Liver (tissue), 9 donors: ENCODE results near the gene C22orf23. TPM values are rescaled to one million over a fixed set of nuclear protein-coding genes. Genes with fewer than 3 reads are reported as not detected.
"Not testable (repeated sequence)": the region's sequence is repeated elsewhere in the genome, so short reads cannot be mapped to it uniquely, and the experiment has no call there.

Experiments
- DNase-seq: peaks from one replicate; pipeline ENCODE4 v3.0.0-alpha.2; 2017; ENCODE audit warnings: low spot score
- H3K27ac ChIP-seq, 2 donors: one replicate each; pipeline ENCODE4 v1.7.0; 2013; ENCODE audit warnings: inconsistent platforms in 2 of 2, low read length in 2 of 2, control low read depth in 1 of 2, low read depth in 1 of 2, mild to moderate bottlenecking in 1 of 2
- H3K27me3 ChIP-seq, 4 donors: one replicate each; pipeline versions ENCODE4 v1.6.1 to v1.7.0; 2013; ENCODE audit warnings: low read length in 3 of 4, inconsistent platforms in 1 of 4, mild to moderate bottlenecking in 1 of 4, moderate library complexity in 1 of 4; ENCODE audit not compliant: control insufficient read depth in 4 of 4, insufficient read depth in 4 of 4
- H3K36me3 ChIP-seq, 4 donors: one replicate each; pipeline versions ENCODE4 v1.6.1 to v1.7.0; 2013; ENCODE audit warnings: low read length in 3 of 4, mild to moderate bottlenecking in 3 of 4, low read depth in 1 of 4, moderate library complexity in 1 of 4; ENCODE audit not compliant: control insufficient read depth in 4 of 4, insufficient read depth in 3 of 4
- H3K4me1 ChIP-seq, 4 donors: one replicate each; pipeline versions ENCODE4 v1.6.1 to v1.7.0; 2013; ENCODE audit warnings: low read length in 3 of 4, mild to moderate bottlenecking in 3 of 4, moderate library complexity in 1 of 4; ENCODE audit not compliant: control insufficient read depth in 4 of 4, insufficient read depth in 4 of 4
- H3K4me3 ChIP-seq, 3 donors: one replicate each; pipeline versions ENCODE4 v1.6.1 to v1.7.0; 2013; ENCODE audit warnings: low read length in 3 of 3, control low read depth in 1 of 3, low read depth in 1 of 3, mild to moderate bottlenecking in 1 of 3
- H3K9ac ChIP-seq, 2 donors: one replicate each; pipeline ENCODE4 v1.7.0; 2013; ENCODE audit warnings: low read length in 2 of 2, mild to moderate bottlenecking in 2 of 2, moderate library complexity in 2 of 2, control low read depth in 1 of 2, low read depth in 1 of 2
- H3K9me3 ChIP-seq, 4 donors: one replicate each; pipeline versions ENCODE4 v1.6.1 to v1.7.0; 2013; ENCODE audit warnings: low read length in 3 of 4; ENCODE audit not compliant: control insufficient read depth in 4 of 4
- ATF3 ChIP-seq: IDR thresholded peaks from 2 replicates; pipeline ENCODE4 v1.6.1; 2016; ENCODE audit warnings: antibody characterized with exemption
- CTCF ChIP-seq: fragments of 150-350 bp; IDR thresholded peaks from 2 replicates; pipeline ENCODE4 v1.5.1; 2017; ENCODE audit warnings: improper control_type of control experiment, low read depth, low read length; ENCODE audit not compliant: missing input control
- EGR1 ChIP-seq, 2 donors: IDR thresholded peaks; 2 replicates each; pipeline ENCODE4 v1.6.1; 2016 to 2018; ENCODE audit warnings: antibody characterized with exemption in 2 of 2, low read depth in 2 of 2
- FOXA1 ChIP-seq: IDR thresholded peaks from 2 replicates; pipeline ENCODE4 v1.6.1; 2016; ENCODE audit warnings: antibody characterized with exemption
- FOXA2 ChIP-seq: IDR thresholded peaks from 2 replicates; pipeline ENCODE4 v1.6.1; 2016; ENCODE audit warnings: antibody characterized with exemption
- GABPA ChIP-seq, 2 donors: IDR thresholded peaks in 1 of 2; conservative IDR thresholded peaks in 1 of 2; 2 replicates each; pipeline ENCODE4 v1.6.1; 2016; ENCODE audit warnings: antibody characterized with exemption in 2 of 2, mild to moderate bottlenecking in 1 of 2, moderate library complexity in 1 of 2
- HNF4A ChIP-seq, 2 donors: conservative IDR thresholded peaks; 2 replicates each; pipeline ENCODE4 v1.6.1; 2016; ENCODE audit warnings: antibody characterized with exemption in 2 of 2, mild to moderate bottlenecking in 2 of 2
- HNF4G ChIP-seq: IDR thresholded peaks from 2 replicates; pipeline ENCODE4 v1.6.1; 2016; ENCODE audit warnings: antibody characterized with exemption
- JUND ChIP-seq, 2 donors: IDR thresholded peaks; 2 replicates each; pipeline ENCODE4 v1.6.1; 2016; ENCODE audit warnings: antibody characterized with exemption in 2 of 2
- MAX ChIP-seq: IDR thresholded peaks from 2 replicates; pipeline ENCODE4 v1.6.1; 2016; ENCODE audit warnings: antibody characterized with exemption
- NR2F2 ChIP-seq: IDR thresholded peaks from 2 replicates; pipeline ENCODE4 v1.6.1; 2016; ENCODE audit warnings: antibody characterized with exemption
- RAD21 ChIP-seq, 2 donors: IDR thresholded peaks; 2 replicates each; pipeline ENCODE4 v1.6.1; 2016; ENCODE audit warnings: antibody characterized with exemption in 2 of 2, mild to moderate bottlenecking in 2 of 2
- REST ChIP-seq: IDR thresholded peaks from 2 replicates; pipeline ENCODE4 v1.6.1; 2016; ENCODE audit warnings: antibody characterized with exemption, mild to moderate bottlenecking
- RXRA ChIP-seq, 2 donors: IDR thresholded peaks; 2 replicates each; pipeline ENCODE4 v1.6.1; 2017 to 2018; ENCODE audit warnings: antibody characterized with exemption in 2 of 2, mild to moderate bottlenecking in 1 of 2
- SP1 ChIP-seq: IDR thresholded peaks from 2 replicates; pipeline ENCODE4 v1.6.1; 2018; ENCODE audit warnings: antibody characterized with exemption, mild to moderate bottlenecking
- TAF1 ChIP-seq: conservative IDR thresholded peaks from 2 replicates; pipeline ENCODE4 v1.6.1; 2016; ENCODE audit warnings: antibody characterized with exemption, mild to moderate bottlenecking
- YY1 ChIP-seq: IDR thresholded peaks from 2 replicates; pipeline ENCODE4 v1.6.1; 2016; ENCODE audit warnings: antibody characterized with exemption, mild to moderate bottlenecking
- ZBTB33 ChIP-seq: IDR thresholded peaks from 2 replicates; pipeline ENCODE4 v1.6.1; 2016; ENCODE audit warnings: antibody characterized with exemption
- WGBS: extraction: QIAGEN DNeasy Blood & Tissue Kit; methylation state at CpG from one replicate; pipeline ENCODE4 v1.1.7; 2013; 5-methylcytosine and 5-hydroxymethylcytosine counted together
- polyA plus RNA-seq, 2 donors: library from polyadenylated mRNA; stranded (reverse) in 1 of 2; unstranded in 1 of 2; fragments of 200-250 nt in 1 of 2; fragments of >200 nt in 1 of 2; fragmentation: Nextera tagmentation in 1 of 2; extraction: Ambion mirVana in 1 of 2; gene quantifications; one replicate each; pipeline versions ENCODE4 v1.2.1 to v1.2.3, GENCODE V29; 2013 to 2015
- total RNA-seq, 2 donors: library from RNA; depleted of rRNA; stranded (reverse); fragments of >200 nt; gene quantifications; one replicate each; pipeline ENCODE4 v1.2.3, GENCODE V29; 2014
- donor health status: healthy.
- donor health status: healthy.
- donor health status: healthy.
- donor health status: healthy.
- donor health status: healthy.

Gene C22orf23
- total and polyA plus RNA-seq, 4 donors, result 0.02 TPM; not detected in 3

- Histone ChIP-seq H3K27ac (no peak overlapping the region), H3K27me3 (no peaks in the 10 kb centered on the region), H3K9me3 (no peaks in the 10 kb centered on the region), H3K4me3 (no peak overlapping the region), H3K4me1 (peaks cover 5 to 32% (median 22%) of the 10 kb centered on the region in 4 donors), H3K36me3 (no peaks in the 10 kb centered on the region), H3K9ac (no peak overlapping the region)
- WGBS, result 76% methylated on average over 8 of the region's 8 CpGs
- no peak for DNase-seq
- TF ChIP-seq HNF4A (conservative IDR thresholded peaks at IDR 0.05) (no peak), FOXA1 (no peak), FOXA2 (no peak), RXRA (IDR thresholded peaks at IDR 0.05) (no peak), CTCF (no peak), HNF4G (no peak), SP1 (no peak), JUND (IDR thresholded peaks at IDR 0.05) (no peak), ZBTB33 (no peak), TAF1 (no peak), REST (no peak), GABPA (IDR thresholded peaks at IDR 0.05 in 1 of 2, conservative IDR thresholded peaks at IDR 0.05 in 1 of 2) (no peak), NR2F2 (no peak), ATF3 (no peak), RAD21 (IDR thresholded peaks at IDR 0.05) (no peak), YY1 (no peak), EGR1 (IDR thresholded peaks at IDR 0.05; ENCODE audit: low read depth in 2 of 2) (no peak), MAX (no peak)
These were observed 2.1 kb downstream of the C22orf23 start for GRCh38 chr22:37951305-37951704.

GRCh38 chr22:37947142-37947795 is 6.1 kb downstream of the C22orf23 start:
- H3K9ac ChIP-seq, H3K36me3 ChIP-seq, H3K9me3 ChIP-seq, H3K4me3 ChIP-seq, H3K27me3 ChIP-seq, H3K27ac ChIP-seq, H3K4me1 ChIP-seq, DNase-seq: not testable (repeated sequence)
- 93% methylated on average over 14 of the region's 14 CpGs for WGBS

GRCh38 chr22:37944423-37944822 is 9.0 kb downstream of the C22orf23 start:
- 95% methylated on average over 11 of the region's 11 CpGs for WGBS
- DNase-seq, H3K4me1 ChIP-seq, H3K9me3 ChIP-seq, H3K27ac ChIP-seq, H3K4me3 ChIP-seq, H3K27me3 ChIP-seq, H3K9ac ChIP-seq: not testable (repeated sequence)
- peaks cover 0 to 20% (median 5%) of the 10 kb centered on the region in 4 donors for H3K36me3 ChIP-seq
